ENCODE measurements around the gene KIF1B. TPM values are rescaled to one million over a fixed set of nuclear protein-coding genes. Genes with fewer than 3 reads are reported as not detected.

Gene KIF1B
- total and polyA plus RNA-seq, 2 experiments from 2014 or later = 22.2 to 56.2 TPM

GRCh38 chr1:10388387-10388715 is 178.0 kb downstream of the KIF1B start:
- no peak for TF ChIP-seq CTCF (IDR thresholded peaks at IDR 0.05; ENCODE audit: low read depth, low read length)
- H3K4me3 ChIP-seq = no peak overlapping the region
- H3K27ac ChIP-seq = no peak overlapping the region
- H3K27me3 ChIP-seq = no peaks in the 10 kb centered on the region
- no peaks in the 10 kb centered on the region for H3K36me3 ChIP-seq
- no peak for DNase-seq (ENCODE audit: low read depth in 1 of 2, low spot score in 1 of 2)
- no peaks in the 10 kb centered on the region for H3K4me1 ChIP-seq (ENCODE audit: low read depth)
- no peaks in the 10 kb centered on the region for H3K9me3 ChIP-seq (ENCODE audit: low read depth)

GRCh38 chr1:10389271-10389973 is 179.1 kb downstream of the KIF1B start:
- DNase-seq (ENCODE audit: low read depth in 1 of 2, low spot score in 1 of 2) = no peak
- no peak for TF ChIP-seq CTCF (IDR thresholded peaks at IDR 0.05; ENCODE audit: low read depth, low read length)
- no peaks in the 10 kb centered on the region for H3K36me3 ChIP-seq
- no peak overlapping the region for H3K4me3 ChIP-seq
- no peaks in the 10 kb centered on the region for H3K27me3 ChIP-seq
- H3K9me3 ChIP-seq (ENCODE audit: low read depth) = no peaks in the 10 kb centered on the region
- H3K27ac ChIP-seq = peak overlapping the region; percentile 51
- no peaks in the 10 kb centered on the region for H3K4me1 ChIP-seq (ENCODE audit: low read depth)

- Histone ChIP-seq H3K9me3 (ENCODE audit: low read depth) (no peaks in the 10 kb centered on the region), H3K4me3 (no peak overlapping the region), H3K27ac (no peak overlapping the region), H3K4me1 (ENCODE audit: low read depth) (peaks cover 9% of the 10 kb centered on the region), H3K27me3 (no peaks in the 10 kb centered on the region), H3K36me3 (peaks cover 3% of the 10 kb centered on the region)
- no peak for TF ChIP-seq CTCF (IDR thresholded peaks at IDR 0.05; ENCODE audit: low read depth, low read length)
- DNase-seq (ENCODE audit: low read depth in 1 of 2, low spot score in 1 of 2) = no peak
These were observed 186.5 kb downstream of the KIF1B start for GRCh38 chr1:10396870-10397269.

GRCh38 chr1:10398278-10398733 is 187.9 kb downstream of the KIF1B start:
- H3K36me3 ChIP-seq = peaks cover 15% of the 10 kb centered on the region
- peak overlapping the region; percentile 42 for H3K27ac ChIP-seq
- H3K9me3 ChIP-seq (ENCODE audit: low read depth) = no peaks in the 10 kb centered on the region
- no peak for DNase-seq (ENCODE audit: low read depth in 1 of 2, low spot score in 1 of 2)
- peaks cover 9% of the 10 kb centered on the region for H3K4me1 ChIP-seq (ENCODE audit: low read depth)
- H3K27me3 ChIP-seq = no peaks in the 10 kb centered on the region
- no peak for TF ChIP-seq CTCF (IDR thresholded peaks at IDR 0.05; ENCODE audit: low read depth, low read length)
- H3K4me3 ChIP-seq = peak overlapping the region; percentile 65

- Histone ChIP-seq H3K36me3 (peaks cover 21% of the 10 kb centered on the region), H3K27ac (peak within 1 kb of the TSS; percentile 94)
These were observed 188.5 kb downstream of the KIF1B start, which contains the start of gene PGD for GRCh38 chr1:10398734-10399443. Gene PGD (plus strand): TSS chr1:10399064. CDS start chr1:10399118, 54 bp downstream.

More at GRCh38 chr1:10398734-10399443, 188.5 kb downstream of the KIF1B start, which contains the start of gene PGD:
- peak; percentile 7 for TF ChIP-seq CTCF (IDR thresholded peaks at IDR 0.05; ENCODE audit: low read depth, low read length)
- peaks cover 9% of the 10 kb centered on the region for H3K4me1 ChIP-seq (ENCODE audit: low read depth)
- DNase-seq (ENCODE audit: low read depth in 1 of 2, low spot score in 1 of 2) = peak; percentile 99
- no peaks in the 10 kb centered on the region for H3K27me3 ChIP-seq
- H3K9me3 ChIP-seq (ENCODE audit: low read depth) = no peaks in the 10 kb centered on the region
- H3K4me3 ChIP-seq = peak within 1 kb of the TSS; percentile 65
